ENCODE results near the gene IMMP2L. TPM values are rescaled to one million over a fixed set of nuclear protein-coding genes. Genes with fewer than 3 reads are reported as not detected.
"Not testable (repeated sequence)": the region's sequence is repeated elsewhere in the genome, so short reads cannot be mapped to it uniquely, and the experiment has no call there.

The IMMP2L gene
- total and polyA plus RNA-seq, 4 donors = 7.3 to 21.1 (median 12.4) TPM

DNA sequence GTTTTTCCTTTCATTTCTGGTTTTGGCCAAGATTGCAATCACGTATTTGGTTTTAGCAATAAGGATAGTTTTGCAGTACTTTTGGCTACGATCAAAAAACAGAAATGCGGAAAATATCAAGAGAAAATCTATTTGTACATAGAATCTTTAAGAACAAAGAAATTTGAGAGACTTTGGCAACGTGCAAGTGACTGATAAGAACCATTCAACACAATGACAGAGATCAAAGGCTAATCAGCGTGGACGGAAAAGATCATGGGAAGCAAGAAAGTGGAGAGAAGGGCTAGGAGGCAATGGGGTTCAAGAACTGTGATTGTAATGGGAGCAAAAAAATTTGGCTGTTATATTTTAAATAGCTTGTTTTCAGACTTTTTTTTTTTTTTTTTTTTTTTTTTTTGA, 487.5 kb downstream of the IMMP2L start:
- no peak overlapping the region for H3K27ac ChIP-seq (ENCODE audit: low read depth in 1 of 2, low read length in 2 of 2)
- no peak overlapping the region for H3K4me3 ChIP-seq (ENCODE audit: low read depth in 1 of 3, low read length in 3 of 3)
- H3K9ac ChIP-seq (ENCODE audit: low read depth in 1 of 2, low read length in 2 of 2) = no peak overlapping the region
- H3K4me1 ChIP-seq (ENCODE audit: control insufficient read depth in 4 of 4, insufficient read depth in 4 of 4, low read length in 3 of 4) = no peaks in the 10 kb centered on the region
- no peaks in the 10 kb centered on the region for H3K27me3 ChIP-seq (ENCODE audit: control insufficient read depth in 4 of 4, insufficient read depth in 4 of 4, low read length in 3 of 4)
- H3K36me3 ChIP-seq (ENCODE audit: control insufficient read depth in 4 of 4, insufficient read depth in 3 of 4, low read depth in 1 of 4, low read length in 3 of 4) = no peaks in the 10 kb centered on the region
- TF ChIP-seq, protein P1, sequence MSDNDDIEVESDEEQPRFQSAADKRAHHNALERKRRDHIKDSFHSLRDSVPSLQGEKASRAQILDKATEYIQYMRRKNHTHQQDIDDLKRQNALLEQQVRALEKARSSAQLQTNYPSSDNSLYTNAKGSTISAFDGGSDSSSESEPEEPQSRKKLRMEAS (IDR thresholded peaks at IDR 0.05) = no peak
- TF ChIP-seq FOXA1 (IDR thresholded peaks at IDR 0.05) (no peak), ZBTB33 (IDR thresholded peaks at IDR 0.05) (no peak)
- no peaks in the 10 kb centered on the region for H3K9me3 ChIP-seq (ENCODE audit: control insufficient read depth in 4 of 4, low read length in 3 of 4)
- WGBS = 84% methylated on average over 6 of the region's 6 CpGs
- DNase-seq (ENCODE audit: low spot score) = no peak

GRCh38 chr7:111074071-111074747, 488.1 kb downstream of the IMMP2L start:
- Histone ChIP-seq H3K36me3 (ENCODE audit: control insufficient read depth in 4 of 4, insufficient read depth in 3 of 4, low read depth in 1 of 4, low read length in 3 of 4) (no peaks in the 10 kb centered on the region), H3K4me3 (ENCODE audit: low read depth in 1 of 3, low read length in 3 of 3) (no peak overlapping the region), H3K27me3 (ENCODE audit: control insufficient read depth in 4 of 4, insufficient read depth in 4 of 4, low read length in 3 of 4) (no peaks in the 10 kb centered on the region), H3K9ac (ENCODE audit: low read depth in 1 of 2, low read length in 2 of 2) (no peak overlapping the region), H3K27ac (ENCODE audit: low read depth in 1 of 2, low read length in 2 of 2) (no peak overlapping the region), H3K9me3 (ENCODE audit: control insufficient read depth in 4 of 4, low read length in 3 of 4) (no peaks in the 10 kb centered on the region), H3K4me1 (ENCODE audit: control insufficient read depth in 4 of 4, insufficient read depth in 4 of 4, low read length in 3 of 4) (no peaks in the 10 kb centered on the region)
- no peak for DNase-seq (ENCODE audit: low spot score)
- TF ChIP-seq HNF4G (IDR thresholded peaks at IDR 0.05) = no peak
- no peak for TF ChIP-seq FOXA1 (IDR thresholded peaks at IDR 0.05)
- TF ChIP-seq ZBTB33 (IDR thresholded peaks at IDR 0.05) = no peak
- TF ChIP-seq GABPA (IDR thresholded peaks at IDR 0.05 in 1 of 2, conservative IDR thresholded peaks at IDR 0.05 in 1 of 2) = no peak
- no peak for TF ChIP-seq TAF1 (conservative IDR thresholded peaks at IDR 0.05)
- TF ChIP-seq HNF4A (conservative IDR thresholded peaks at IDR 0.05) = no peak
- TF ChIP-seq RAD21 (IDR thresholded peaks at IDR 0.05) = no peak
- TF ChIP-seq, protein P2, sequence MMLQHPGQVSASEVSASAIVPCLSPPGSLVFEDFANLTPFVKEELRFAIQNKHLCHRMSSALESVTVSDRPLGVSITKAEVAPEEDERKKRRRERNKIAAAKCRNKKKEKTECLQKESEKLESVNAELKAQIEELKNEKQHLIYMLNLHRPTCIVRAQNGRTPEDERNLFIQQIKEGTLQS (IDR thresholded peaks at IDR 0.05) = no peak
- no peak for TF ChIP-seq CTCF (IDR thresholded peaks at IDR 0.05; ENCODE audit: low read depth, low read length, missing input control)
- TF ChIP-seq, protein P1 (IDR thresholded peaks at IDR 0.05) = no peak
- TF ChIP-seq EGR1 (IDR thresholded peaks at IDR 0.05; ENCODE audit: low read depth in 2 of 2) = no peak
- no peak for TF ChIP-seq FOXA2 (IDR thresholded peaks at IDR 0.05)
- TF ChIP-seq RXRA (IDR thresholded peaks at IDR 0.05) = no peak
- no peak for TF ChIP-seq SP1 (IDR thresholded peaks at IDR 0.05)
- no peak for TF ChIP-seq YY1 (IDR thresholded peaks at IDR 0.05)
- no peak for TF ChIP-seq NR2F2 (IDR thresholded peaks at IDR 0.05)
- 82% methylated on average over 3 of the region's 3 CpGs for WGBS

GRCh38 chr7:111072658-111073057, 489.6 kb downstream of the IMMP2L start:
- WGBS = 94% methylated on average over 9 of the region's 9 CpGs
- not testable (repeated sequence) for H3K27me3 ChIP-seq (ENCODE audit: control insufficient read depth in 4 of 4, insufficient read depth in 4 of 4, low read length in 3 of 4); H3K4me1 ChIP-seq (ENCODE audit: control insufficient read depth in 4 of 4, insufficient read depth in 4 of 4, low read length in 3 of 4); H3K9me3 ChIP-seq (ENCODE audit: control insufficient read depth in 4 of 4, low read length in 3 of 4); H3K27ac ChIP-seq (ENCODE audit: low read depth in 1 of 2, low read length in 2 of 2); H3K4me3 ChIP-seq (ENCODE audit: low read depth in 1 of 3, low read length in 3 of 3); H3K9ac ChIP-seq (ENCODE audit: low read depth in 1 of 2, low read length in 2 of 2); H3K36me3 ChIP-seq (ENCODE audit: control insufficient read depth in 4 of 4, insufficient read depth in 3 of 4, low read depth in 1 of 4, low read length in 3 of 4); DNase-seq (ENCODE audit: low spot score)

Data from liver (tissue), 9 donors.